H1 (cell line): ENCODE data around the gene SPSB2. TPM values are rescaled to one million over a fixed set of nuclear protein-coding genes. Genes with fewer than 3 reads are reported as not detected.
A peak's percentile ranks its signal among the peaks of the same experiment; 100 is the strongest.

ENCODE experiments used
- CTCF ChIA-PET: fragments of 300-600 bp; sonication (Branson Sonifier 250); formaldehyde crosslinking; loops from one replicate; lab custom pipeline; 2021; ENCODE audit not compliant: partially characterized antibody; lab: Charles Lee
- POLR2A ChIA-PET: fragments of 300-600 bp; sonication (Branson Sonifier 250); formaldehyde crosslinking; loops from one replicate; lab custom pipeline; 2021; ENCODE audit warnings: inconsistent platforms; ENCODE audit not compliant: partially characterized antibody; lab: Charles Lee
- DNase-seq, 2 experiments: peaks; one replicate each; pipeline versions ENCODE4 v3.0.0 to v3.0.0-alpha.2; 2010 to 2022; ENCODE audit warnings: low spot score in 2 of 2, low read depth in 1 of 2, mixed read lengths in 1 of 2
- FAIRE-seq: peaks from 2 replicates; lab custom pipeline; 2011; peaks lifted over from hg19 to GRCh38; lab: Jason Lieb, UNC
- H2AFZ ChIP-seq: 2 replicates; pipeline ENCODE4 v1.8.1; 2012; ENCODE audit warnings: low read length, inconsistent platforms
- H2AK5ac ChIP-seq: 2 replicates; pipeline ENCODE4 v1.6.1; 2013; ENCODE audit warnings: low read depth, low read length
- H2BK120ac ChIP-seq: replicated peaks from 2 replicates; pipeline ENCODE3; 2013; ENCODE audit warnings: low read depth, low read length, inconsistent platforms
- H2BK12ac ChIP-seq: 2 replicates; pipeline ENCODE4 v1.6.1; 2013; ENCODE audit warnings: low read depth, low read length
- H2BK15ac ChIP-seq: 2 replicates; pipeline ENCODE4 v1.6.1; 2013; ENCODE audit warnings: low read length
- H2BK20ac ChIP-seq: 2 replicates; pipeline ENCODE4 v1.6.1; 2013; ENCODE audit warnings: low read length
- H2BK5ac ChIP-seq: 2 replicates; pipeline ENCODE4 v1.6.1; 2013; ENCODE audit warnings: low read depth, low read length
- H3K14ac ChIP-seq: 2 replicates; pipeline ENCODE4 v1.6.1; 2013; ENCODE audit warnings: inconsistent platforms; ENCODE audit not compliant: insufficient read length
- H3K18ac ChIP-seq: 2 replicates; pipeline ENCODE4 v1.6.1; 2013; ENCODE audit warnings: low read length; ENCODE audit errors: extremely low read depth
- H3K23ac ChIP-seq: 2 replicates; pipeline ENCODE4 v1.6.1; 2013; ENCODE audit warnings: inconsistent platforms; ENCODE audit not compliant: insufficient read length
- H3K23me2 ChIP-seq: 2 replicates; pipeline ENCODE4 v1.6.1; 2013; ENCODE audit warnings: low read depth, low read length
- H3K27ac ChIP-seq: 2 replicates; pipeline ENCODE4 v1.6.1; 2011; ENCODE audit warnings: low read depth, low read length, inconsistent platforms
- H3K27me3 ChIP-seq, 4 experiments: replicated peaks in 1 of 4; 1 replicate in 1 of 4; 2 replicates in 3 of 4; pipeline versions ENCODE4 v1.6.1 to v1.8.1; 2011 to 2013; ENCODE audit warnings: low read length in 3 of 4, mild to moderate bottlenecking in 3 of 4, inconsistent platforms in 2 of 4, mixed read lengths in 2 of 4, moderate library complexity in 1 of 4; ENCODE audit not compliant: control insufficient read depth in 3 of 4, insufficient read depth in 3 of 4; ENCODE audit errors: extremely low read depth in 1 of 4
- H3K36me3 ChIP-seq, 4 experiments: 2 replicates each; pipeline versions ENCODE4 v1.6.1 to v1.8.1; 2011 to 2013; ENCODE audit warnings: mild to moderate bottlenecking in 4 of 4, low read length in 3 of 4, moderate library complexity in 2 of 4, control low read depth in 1 of 4, inconsistent platforms in 1 of 4; ENCODE audit not compliant: insufficient read depth in 4 of 4, control insufficient read depth in 2 of 4
- H3K4ac ChIP-seq: replicated peaks from 2 replicates; pipeline ENCODE3; 2013; ENCODE audit warnings: low read length, low read depth, mixed read lengths, inconsistent platforms; ENCODE audit not compliant: insufficient read length
- H3K4me1 ChIP-seq, 4 experiments: replicated peaks in 1 of 4; 1 replicate in 1 of 4; 2 replicates in 3 of 4; pipeline versions ENCODE4 v1.6.1 to v1.8.1; 2011 to 2013; ENCODE audit warnings: low read length in 3 of 4, inconsistent platforms in 2 of 4, mixed read lengths in 1 of 4; ENCODE audit not compliant: insufficient read depth in 4 of 4, control insufficient read depth in 3 of 4
- H3K4me2 ChIP-seq, 2 experiments: 2 replicates each; pipeline versions ENCODE4 v1.6.1 to v1.8.1; 2011 to 2013; ENCODE audit warnings: low read depth in 2 of 2, low read length in 2 of 2, control low read depth in 1 of 2, inconsistent platforms in 1 of 2, mild to moderate bottlenecking in 1 of 2; ENCODE audit not compliant: insufficient read depth in 1 of 2
- H3K4me3 ChIP-seq, 4 experiments: fragments of 200-600, 300-600 bp in 1 of 4; sonication (generic), shearing (Covaris generic), sonication (Bioruptor Twin) in 1 of 4; 2 replicates each; pipeline versions ENCODE4 v1.5.1 to v1.8.1; 2011 to 2016; ENCODE audit warnings: low read length in 4 of 4, low read depth in 3 of 4, control low read depth in 2 of 4, inconsistent platforms in 2 of 4, mild to moderate bottlenecking in 2 of 4, mixed read lengths in 1 of 4, moderate library complexity in 1 of 4; ENCODE audit not compliant: insufficient read depth in 2 of 4; ENCODE audit errors: extremely low read depth in 1 of 4
- H3K56ac ChIP-seq: replicated peaks from 2 replicates; pipeline ENCODE3; 2013; ENCODE audit warnings: low read depth, mild to moderate bottlenecking, mixed read lengths, low read length, inconsistent platforms; ENCODE audit not compliant: insufficient read length
- H3K79me1 ChIP-seq: 2 replicates; pipeline ENCODE4 v1.6.1; 2013; ENCODE audit warnings: low read depth, low read length, control low read depth
- H3K79me2 ChIP-seq, 2 experiments: 2 replicates each; pipeline versions ENCODE4 v1.6.1 to v1.8.1; 2012 to 2013; ENCODE audit warnings: low read length in 2 of 2, mild to moderate bottlenecking in 2 of 2, inconsistent platforms in 1 of 2; ENCODE audit not compliant: insufficient read depth in 2 of 2, control insufficient read depth in 1 of 2
- H3K9ac ChIP-seq, 4 experiments: replicated peaks in 1 of 4; 1 replicate in 1 of 4; 2 replicates in 3 of 4; pipeline versions ENCODE4 v1.6.1 to v1.8.1; 2011 to 2013; ENCODE audit warnings: low read depth in 3 of 4, low read length in 3 of 4, control low read depth in 2 of 4, mild to moderate bottlenecking in 2 of 4, moderate library complexity in 2 of 4, inconsistent platforms in 1 of 4; ENCODE audit errors: extremely low read depth in 1 of 4
- H3K9me3 ChIP-seq, 2 experiments: 2 replicates each; pipeline versions ENCODE4 v1.6.1 to v1.8.1; 2012 to 2013; ENCODE audit warnings: mild to moderate bottlenecking in 2 of 2, moderate library complexity in 2 of 2, control low read depth in 1 of 2, inconsistent platforms in 1 of 2, low read depth in 1 of 2, low read length in 1 of 2, mixed read lengths in 1 of 2; ENCODE audit not compliant: insufficient read depth in 2 of 2
- H4K20me1 ChIP-seq, 2 experiments: replicated peaks in 1 of 2; 2 replicates each; pipeline versions ENCODE3 to v1.8.1; 2011 to 2013; ENCODE audit warnings: inconsistent platforms in 2 of 2, low read length in 2 of 2, mild to moderate bottlenecking in 1 of 2; ENCODE audit not compliant: insufficient read depth in 2 of 2, control insufficient read depth in 1 of 2
- H4K5ac ChIP-seq: 2 replicates; pipeline ENCODE4 v1.6.1; 2013; ENCODE audit warnings: low read length, low read depth, mixed read lengths, inconsistent platforms; ENCODE audit not compliant: insufficient read length
- H4K8ac ChIP-seq: 2 replicates; pipeline ENCODE4 v1.8.0; 2013; ENCODE audit warnings: mild to moderate bottlenecking, moderate library complexity, low read length, inconsistent platforms; ENCODE audit not compliant: insufficient read depth; ENCODE audit errors: extremely low read depth
- H4K91ac ChIP-seq: replicated peaks from 2 replicates; pipeline ENCODE3; 2013; ENCODE audit warnings: low read length, mixed read lengths, inconsistent platforms; ENCODE audit not compliant: insufficient read length
- BCL11A ChIP-seq, 2 experiments: IDR thresholded peaks; one replicate each; pipeline ENCODE4 v1.6.1; 2011; ENCODE audit warnings: low read depth in 2 of 2, low read length in 2 of 2, mild to moderate bottlenecking in 2 of 2
- CBX5 ChIP-seq: fragments of 300-800, 300-1000 bp; sonication (generic); IDR thresholded peaks from 2 replicates; pipeline ENCODE4 v1.7.1; 2016; ENCODE audit warnings: antibody characterized with exemption, low read length, low read depth
- CHD1 ChIP-seq: IDR thresholded peaks from 2 replicates; pipeline ENCODE4 v1.6.1; 2012; ENCODE audit warnings: low read depth, low read length, improper control_type of control experiment
- CREB1 ChIP-seq: IDR thresholded peaks from 2 replicates; pipeline ENCODE4 v1.6.1; 2012; ENCODE audit warnings: inconsistent platforms
- JUND ChIP-seq: IDR thresholded peaks from 2 replicates; pipeline ENCODE4 v1.6.1; 2011; ENCODE audit warnings: mild to moderate bottlenecking, improper control_type of control experiment, low read length
- POLR2AphosphoS5 ChIP-seq: IDR thresholded peaks from 2 replicates; pipeline ENCODE4 v1.6.1; 2011; ENCODE audit warnings: low read depth, low read length
- RNF2 ChIP-seq: fragments of 200-900, 300-1000 bp; sonication (generic); IDR thresholded peaks from 2 replicates; pipeline ENCODE4 v1.7.1; 2016; ENCODE audit warnings: borderline replicate concordance, low read depth, mild to moderate bottlenecking, antibody characterized with exemption, low read length; ENCODE audit not compliant: poor library complexity, severe bottlenecking; ENCODE audit errors: missing control alignments
- RXRA ChIP-seq: IDR thresholded peaks from 2 replicates; pipeline ENCODE4 v1.6.1; 2011; ENCODE audit warnings: low read depth, mild to moderate bottlenecking, low read length, moderate library complexity; ENCODE audit not compliant: insufficient read depth
- SIX5 ChIP-seq: IDR thresholded peaks from 2 replicates; pipeline ENCODE4 v1.6.1; 2011; ENCODE audit warnings: mild to moderate bottlenecking, low read depth, low read length
- SP2 ChIP-seq: IDR thresholded peaks from 2 replicates; pipeline ENCODE4 v1.6.1; 2012; ENCODE audit warnings: mild to moderate bottlenecking, low read length, inconsistent platforms
- SUZ12 ChIP-seq: fragments of 200-600 bp; sonication (generic); IDR thresholded peaks from 2 replicates; pipeline ENCODE4 v1.6.1; 2012; ENCODE audit warnings: mild to moderate bottlenecking, inconsistent platforms, low read length, moderate library complexity, mixed read lengths
- TAF7 ChIP-seq: optimal IDR thresholded peaks from 2 replicates; pipeline ENCODE3; 2011; ENCODE audit warnings: low read depth, mild to moderate bottlenecking, inconsistent platforms, low read length, moderate library complexity, borderline replicate concordance
- YY1 ChIP-seq: IDR thresholded peaks from 2 replicates; pipeline ENCODE4 v1.6.1; 2011; ENCODE audit warnings: low read depth, mild to moderate bottlenecking, low read length
- ZNF274 ChIP-seq: IDR thresholded peaks from 2 replicates; pipeline ENCODE4 v1.7.0; 2012; ENCODE audit warnings: low read length, borderline replicate concordance; ENCODE audit errors: extremely low read depth
- WGBS, 2 experiments: shearing (Covaris generic) in 1 of 2; methylation state at CpG; one replicate each; pipeline versions ENCODE4 v1.1.6 to v1.1.7; 2013 to 2015; ENCODE audit warnings: low lambda C conversion rate in 2 of 2, mixed read lengths in 2 of 2, inconsistent platforms in 1 of 2, low coverage in 1 of 2, missing lambda C conversion rate in 1 of 2; ENCODE audit not compliant: insufficient replicate concordance in 2 of 2, insufficient coverage in 1 of 2, insufficient read length in 1 of 2; ENCODE audit errors: extremely low coverage in 1 of 2, missing lambda C conversion rate in 1 of 2; 5-methylcytosine and 5-hydroxymethylcytosine counted together
- polyA plus RNA-seq, 7 experiments: library from polyadenylated mRNA; depleted of rRNA in 3 of 7; stranded (reverse) in 5 of 7; unstranded in 2 of 7; fragments of >200 nt in 5 of 7; fragments of 200-250 nt in 2 of 7; gene quantifications; 1 replicate in 5 of 7; 2 replicates in 1 of 7; 4 replicates in 1 of 7; pipeline versions ENCODE4 v1.2.1 to v1.2.3, GENCODE V29; 2011 to 2013; ENCODE audit warnings: missing spikeins in 2 of 7, mixed read lengths in 2 of 7
- total RNA-seq: library from RNA; stranded (reverse); fragmentation: NEBNext Ultra II Directional; extraction: Animal tissue kit (Norgen Biotek cat#: 25700); gene quantifications from 2 replicates; pipeline ENCODE4 v1.2.1, GENCODE V29; 2021

SPSB2 gene
- total and polyA plus RNA-seq, 2 of the 8 experiments (the other 6 are each of a cell fraction or from before 2014, with no cell fraction given), result 13.0 to 23.2 TPM

GRCh38 chr12:6854036-6854435, 19.1 kb downstream of the SPSB2 start:
- POLR2A ChIA-PET, result interaction anchor here (5.7 to 25.7 kb wide), 3 partner anchors 13 to 89 kb away, joined by 29 to 588 read pairs (median 388); partner anchors contain the start of genes C12orf57, GNB3, GPR162 and P3H3
- TF ChIP-seq CBX5 (no peak), TAF7 (no peak), ZNF274 (no peak), SIX5 (no peak), JUND (no peak), YY1 (no peak), CREB1 (no peak), POLR2AphosphoS5 (no peak), SP2 (no peak), CHD1 (no peak), RNF2 (no peak), SUZ12 (no peak), RXRA (no peak), BCL11A (IDR thresholded peaks at IDR 0.05; ENCODE audit: low read depth in 2 of 2, low read length in 2 of 2) (no peak)

More at GRCh38 chr12:6854036-6854435, 19.1 kb downstream of the SPSB2 start:
- no peak overlapping the region for H3K18ac ChIP-seq
- H3K79me1 ChIP-seq, result no peaks in the 10 kb centered on the region; the same call in 1 of the 2 replicates
- no peaks in the 10 kb centered on the region for H3K27me3 ChIP-seq
- no peak overlapping the region for H3K4ac ChIP-seq
- peaks cover 11% of the 10 kb centered on the region for H3K23me2 ChIP-seq
- no peak overlapping the region for H3K23ac ChIP-seq
- H3K14ac ChIP-seq, result no peak overlapping the region
- H3K56ac ChIP-seq, result no peak overlapping the region
- no peak overlapping the region; a peak in 1 of 4 replicates for H3K4me2 ChIP-seq
- peaks cover 0 to 14% (median 3%) of the 10 kb centered on the region in 4 experiments; a peak in 5 of 7 replicates for H3K4me1 ChIP-seq
- no peak overlapping the region for H2BK15ac ChIP-seq
- H3K4me3 ChIP-seq, result no peak overlapping the region
- peaks cover 0 to 29% of the 10 kb centered on the region in 2 experiments; a peak in 2 of 4 replicates for H3K79me2 ChIP-seq
- DNase-seq (no peak), FAIRE-seq (no peak)
- no peak overlapping the region for H2BK5ac ChIP-seq
- H2AFZ ChIP-seq, result no peak overlapping the region
- H2BK120ac ChIP-seq, result no peak overlapping the region
- no peak overlapping the region for H3K9ac ChIP-seq
- H2BK20ac ChIP-seq, result no peak overlapping the region
- peaks cover 0 to 5% of the 10 kb centered on the region in 2 experiments for H4K20me1 ChIP-seq
- no peak overlapping the region for H4K91ac ChIP-seq
- peaks cover 10 to 37% (median 36%) of the 10 kb centered on the region in 4 experiments for H3K36me3 ChIP-seq
- 88% methylated on average over 6 of the region's 6 CpGs; no CpG with 5 or more reads in 1 of the 2 experiments for WGBS, 2 experiments
- H2BK12ac ChIP-seq, result 0 out of 2 replicates have a peak overlapping the region, but pooled peaks have one; percentile 10
- CTCF ChIA-PET, result interaction anchor here (0.6 to 19.8 kb wide), 8 partner anchors 15 to 273 kb away, joined by 3 to 292 read pairs (median 5); partner anchors contain the start of genes C12orf57, GNB3, MLF2 and P3H3
- no peak overlapping the region for H2AK5ac ChIP-seq
- no peak overlapping the region for H4K8ac ChIP-seq
- H3K9me3 ChIP-seq, result no peaks in the 10 kb centered on the region
- no peak overlapping the region for H3K27ac ChIP-seq
- H4K5ac ChIP-seq, result no peak overlapping the region
